GM23338 (cell line): ENCODE results near the gene FAM168B. TPM values are rescaled to one million over a fixed set of nuclear protein-coding genes. Genes with fewer than 3 reads are reported as not detected.

Experiments
- ATAC-seq: fragments of 200-7000 bp; cut with Tn5 transposase; 3 replicates; pipeline ENCODE4 v1.9.1; 2020
- DNase-seq: peaks from one replicate; pipeline ENCODE4 v3.0.0-alpha.2; 2015; ENCODE audit warnings: low spot score
- H2AFZ ChIP-seq: fragments of 200-600 bp; sonication (generic); 2 replicates; pipeline ENCODE4 v1.8.0; 2016; ENCODE audit warnings: antibody characterized with exemption, mild to moderate bottlenecking, moderate library complexity
- H3F3A ChIP-seq: fragments of 200-600 bp; sonication (generic); replicated peaks from 2 replicates; pipeline ENCODE4 v1.8.0; 2017; ENCODE audit warnings: antibody characterized with exemption, mixed run types, low read depth
- H3K27ac ChIP-seq: fragments of 200-600 bp; sonication (generic); 2 replicates; pipeline ENCODE4 v1.6.1; 2016; ENCODE audit warnings: low read depth
- H3K27me3 ChIP-seq: fragments of 200-600 bp; sonication (generic); 2 replicates; pipeline ENCODE4 v1.8.0; 2016; ENCODE audit warnings: mild to moderate bottlenecking, mixed run types, moderate library complexity; ENCODE audit not compliant: insufficient read depth
- H3K36me3 ChIP-seq: fragments of 200-600 bp; sonication (generic); 2 replicates; pipeline ENCODE4 v1.8.0; 2016; ENCODE audit warnings: mild to moderate bottlenecking; ENCODE audit not compliant: insufficient read depth
- H3K4me1 ChIP-seq: fragments of 200-600 bp; sonication (generic); 2 replicates; pipeline ENCODE4 v1.8.0; 2016; ENCODE audit warnings: mild to moderate bottlenecking, moderate library complexity; ENCODE audit not compliant: insufficient read depth
- H3K4me2 ChIP-seq: fragments of 200-600 bp; sonication (generic); 2 replicates; pipeline ENCODE4 v1.7.1; 2017; ENCODE audit warnings: mixed run types
- H3K4me3 ChIP-seq: fragments of 200-600 bp; sonication (generic); 2 replicates; pipeline ENCODE4 v1.6.1; 2016; ENCODE audit warnings: mixed run types
- H3K79me2 ChIP-seq: fragments of 200-600 bp; sonication (generic); replicated peaks from 2 replicates; pipeline ENCODE4 v1.8.0; 2017; ENCODE audit warnings: mild to moderate bottlenecking; ENCODE audit not compliant: insufficient read depth
- H3K9me2 ChIP-seq: fragments of 200-600 bp; sonication (generic); 2 replicates; pipeline ENCODE4 v1.8.0; 2017; ENCODE audit not compliant: insufficient read depth
- H4K20me1 ChIP-seq: fragments of 200-600 bp; sonication (generic); replicated peaks from 2 replicates; pipeline ENCODE4 v1.8.0; 2017; ENCODE audit warnings: mild to moderate bottlenecking; ENCODE audit not compliant: insufficient read depth
- H3K27ac Mint-ChIP-seq: 2 replicates; pipeline ENCODE4 v1.8.0; 2020; ENCODE audit warnings: inconsistent platforms, mild to moderate bottlenecking, moderate library complexity, mixed read lengths
- H3K27me3 Mint-ChIP-seq: 3 replicates; pipeline ENCODE4 v1.8.0; 2022; ENCODE audit warnings: low read depth, mild to moderate bottlenecking, moderate library complexity, mixed read lengths, inconsistent platforms; ENCODE audit not compliant: insufficient read depth, poor library complexity
- H3K36me3 Mint-ChIP-seq: 3 replicates; pipeline ENCODE4 v1.8.0; 2021; ENCODE audit warnings: low read depth, mild to moderate bottlenecking, inconsistent platforms, moderate library complexity, mixed read lengths
- H3K4me1 Mint-ChIP-seq: 3 replicates; pipeline ENCODE4 v1.8.0; 2020; ENCODE audit warnings: mild to moderate bottlenecking, inconsistent platforms, mixed read lengths
- H3K4me3 Mint-ChIP-seq: 3 replicates; pipeline ENCODE4 v1.8.0; 2021; ENCODE audit warnings: moderate library complexity, mild to moderate bottlenecking, inconsistent platforms, mixed read lengths
- H3K9me3 Mint-ChIP-seq: 3 replicates; pipeline ENCODE4 v1.8.0; 2020; ENCODE audit warnings: moderate library complexity, mild to moderate bottlenecking, inconsistent platforms, mixed read lengths
- CREB1 ChIP-seq: fragments of 250-450 bp; sonication (Bioruptor Pico); IDR thresholded peaks from 2 replicates; pipeline ENCODE4 v1.5.0; 2020; ENCODE audit warnings: low read depth, mild to moderate bottlenecking, moderate library complexity
- CTCF ChIP-seq, 2 experiments: fragments of 200-600 bp in 1 of 2; sonication (generic) in 1 of 2; conservative IDR thresholded peaks; 2 replicates each; pipeline versions ENCODE4 v1.5.1 to v1.6.1; 2016 to 2017; ENCODE audit warnings: antibody characterized with exemption in 2 of 2, low read depth in 2 of 2, mild to moderate bottlenecking in 2 of 2, moderate library complexity in 1 of 2
- ETS1 ChIP-seq: IDR thresholded peaks from 2 replicates; pipeline ENCODE4 v1.6.1; 2016; ENCODE audit warnings: antibody characterized with exemption
- EZH2 ChIP-seq: fragments of 200-600 bp; sonication (generic); IDR thresholded peaks from one replicate; pipeline ENCODE4 v1.8.0; 2017; ENCODE audit warnings: antibody characterized with exemption, mild to moderate bottlenecking, low read depth; ENCODE audit not compliant: unreplicated experiment
- EZH2phosphoT487 ChIP-seq: fragments of 200-600 bp; sonication (generic); IDR thresholded peaks from one replicate; pipeline ENCODE4 v1.8.1; 2018; ENCODE audit warnings: antibody characterized with exemption; ENCODE audit not compliant: unreplicated experiment
- JUNB ChIP-seq: IDR thresholded peaks from one replicate; pipeline ENCODE4 v1.6.1; 2016; ENCODE audit warnings: antibody characterized with exemption; ENCODE audit not compliant: unreplicated experiment
- NANOG ChIP-seq: IDR thresholded peaks from 2 replicates; pipeline ENCODE4 v1.6.1; 2016; ENCODE audit warnings: antibody characterized with exemption, borderline replicate concordance
- POLR2AphosphoS5 ChIP-seq: IDR thresholded peaks from 2 replicates; pipeline ENCODE4 v1.6.1; 2016; ENCODE audit warnings: antibody characterized with exemption, low read depth
- REST ChIP-seq: IDR thresholded peaks from one replicate; pipeline ENCODE4 v1.6.1; 2018; ENCODE audit warnings: antibody characterized with exemption; ENCODE audit not compliant: unreplicated experiment
- STAT1 ChIP-seq: IDR thresholded peaks from one replicate; pipeline ENCODE4 v1.6.1; 2016; ENCODE audit warnings: antibody characterized with exemption; ENCODE audit not compliant: unreplicated experiment
- ZNF114 ChIP-seq: fragments of 250-450 bp; sonication (Bioruptor Pico); IDR thresholded peaks from 2 replicates; pipeline ENCODE4 v1.5.0; 2020; ENCODE audit warnings: mild to moderate bottlenecking, moderate library complexity
- ZNF331 ChIP-seq: fragments of 250-450 bp; sonication (Bioruptor Pico); IDR thresholded peaks from 2 replicates; pipeline ENCODE4 v1.5.0; 2020; ENCODE audit warnings: low read depth, mild to moderate bottlenecking, moderate library complexity
- ZNF462 ChIP-seq: fragments of 250-450 bp; sonication (Bioruptor Pico); IDR thresholded peaks from 2 replicates; pipeline ENCODE4 v1.5.0; 2020; ENCODE audit warnings: mild to moderate bottlenecking, moderate library complexity
- polyA plus RNA-seq: library from polyadenylated mRNA; unstranded; fragments of >200 nt; fragmentation: Nextera tagmentation; extraction: Ambion mirVana; gene quantifications from 2 replicates; pipeline ENCODE4 v1.2.1, GENCODE V29; 2016
- total RNA-seq: library from RNA; depleted of rRNA; stranded (reverse); fragments of >200 nt; shearing (Covaris generic); gene quantifications from 2 replicates; pipeline ENCODE4 v1.2.3, GENCODE V29; 2014

FAM168B gene
- total and polyA plus RNA-seq, 2 experiments from 2014 or later = 18.8 to 76.8 TPM

GRCh38 chr2:131056932-131057287, 36.4 kb downstream of the FAM168B start:
- H3K4me1 Mint-ChIP-seq = peaks cover 7% of the 10 kb centered on the region
- no peak overlapping the region for H3K4me3 ChIP-seq
- no peak overlapping the region for H2AFZ ChIP-seq
- peaks cover 86% of the 10 kb centered on the region for H3K79me2 ChIP-seq
- peaks cover 74% of the 10 kb centered on the region for H3K36me3 Mint-ChIP-seq
- DNase-seq = no peak
- H3K27ac Mint-ChIP-seq = peak overlapping the region; percentile 9; the same call in 1 of the 2 replicates
- no peak overlapping the region for H3K4me2 ChIP-seq
- ATAC-seq = no peak
- TF ChIP-seq ETS1 (no peak), POLR2AphosphoS5 (no peak), STAT1 (no peak), EZH2phosphoT487 (no peak), JUNB (no peak), CTCF (conservative IDR thresholded peaks at IDR 0.05; ENCODE audit: low read depth in 2 of 2) (no peak), CREB1 (CRISPR knock-in tag) (no peak), REST (no peak), EZH2 (no peak), ZNF114 (no peak), ZNF462 (CRISPR knock-in tag) (no peak), NANOG (no peak), ZNF331 (CRISPR knock-in tag) (no peak)
- no peaks in the 10 kb centered on the region for H3K27me3 ChIP-seq
- H3K4me1 ChIP-seq = no peaks in the 10 kb centered on the region
- H3K27me3 Mint-ChIP-seq = peaks cover 3% of the 10 kb centered on the region
- peaks cover 73% of the 10 kb centered on the region for H4K20me1 ChIP-seq
- H3K36me3 ChIP-seq = peaks cover 3% of the 10 kb centered on the region
- no peak overlapping the region for H3K27ac ChIP-seq
- no peak overlapping the region for H3K4me3 Mint-ChIP-seq
- H3F3A ChIP-seq = no peaks in the 10 kb centered on the region
- no peaks in the 10 kb centered on the region for H3K9me3 Mint-ChIP-seq
- H3K9me2 ChIP-seq = no peaks in the 10 kb centered on the region
